H1 (cell line): ENCODE measurements around the gene TSPAN15.
"Not testable (repeated sequence)": the region's sequence is repeated elsewhere in the genome, so short reads cannot be mapped to it uniquely, and the experiment has no call there.

Experiments
- CBX8 ChIP-seq: fragments of 300-800, 300-1000 bp; sonication (generic); IDR thresholded peaks from 2 replicates; pipeline ENCODE4 v1.7.1; 2016; ENCODE audit warnings: low read depth, low read length, borderline replicate concordance
- CTCF ChIP-seq, 3 experiments: IDR thresholded peaks; 1 replicate in 2 of 3; 2 replicates in 1 of 3; pipeline versions ENCODE4 v1.5.1 to v1.6.1; 2011; ENCODE audit warnings: low read length in 3 of 3, mild to moderate bottlenecking in 3 of 3, inconsistent platforms in 2 of 3, low read depth in 1 of 3, moderate library complexity in 1 of 3; ENCODE audit not compliant: insufficient read depth in 1 of 3; ENCODE audit errors: control extremely low read depth in 1 of 3
- POLR2AphosphoS5 ChIP-seq: IDR thresholded peaks from 2 replicates; pipeline ENCODE4 v1.6.1; 2011; ENCODE audit warnings: low read depth, low read length
- RNF2 ChIP-seq: fragments of 200-900, 300-1000 bp; sonication (generic); IDR thresholded peaks from 2 replicates; pipeline ENCODE4 v1.7.1; 2016; ENCODE audit warnings: borderline replicate concordance, low read depth, mild to moderate bottlenecking, antibody characterized with exemption, low read length; ENCODE audit not compliant: poor library complexity, severe bottlenecking; ENCODE audit errors: missing control alignments
- TAF1 ChIP-seq: IDR thresholded peaks from 2 replicates; pipeline ENCODE4 v1.6.1; 2011; ENCODE audit warnings: mild to moderate bottlenecking, low read depth, low read length
- YY1 ChIP-seq: IDR thresholded peaks from 2 replicates; pipeline ENCODE4 v1.6.1; 2011; ENCODE audit warnings: low read depth, mild to moderate bottlenecking, low read length
- TF ChIP-seq, protein P1 (sequence below): IDR thresholded peaks from 2 replicates; pipeline ENCODE4 v1.6.1; 2012; ENCODE audit warnings: inconsistent platforms

DNA sequence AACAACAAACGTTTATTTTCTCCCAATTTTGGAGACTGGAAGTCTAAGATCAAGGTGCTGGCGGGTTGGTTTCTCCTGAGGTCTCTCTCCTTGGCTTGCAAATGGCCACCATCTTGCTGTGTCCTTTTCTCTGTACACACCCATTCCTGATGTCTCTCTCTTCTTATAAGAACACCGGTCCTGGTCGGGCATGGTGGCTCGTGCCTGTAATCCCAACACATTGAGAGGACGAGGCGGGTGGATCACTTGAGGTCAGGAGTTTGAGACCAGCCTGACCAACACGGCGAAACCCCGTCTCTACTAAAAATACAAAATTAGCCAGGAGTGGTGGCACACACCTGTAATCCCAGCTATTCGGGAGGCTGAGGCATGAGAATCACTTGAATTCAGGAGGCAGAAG, 85.3 kb downstream of the TSPAN15 start:
- not testable (repeated sequence) for TF ChIP-seq CTCF (IDR thresholded peaks at IDR 0.05; ENCODE audit: control extremely low read depth in 1 of 3, insufficient read depth in 1 of 3, low read depth in 1 of 3, low read length in 3 of 3); TAF1; RNF2; CBX8; YY1; POLR2AphosphoS5
- TF ChIP-seq, protein P1, sequence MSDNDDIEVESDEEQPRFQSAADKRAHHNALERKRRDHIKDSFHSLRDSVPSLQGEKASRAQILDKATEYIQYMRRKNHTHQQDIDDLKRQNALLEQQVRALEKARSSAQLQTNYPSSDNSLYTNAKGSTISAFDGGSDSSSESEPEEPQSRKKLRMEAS, result not testable (repeated sequence)
